Measurements from ENCODE around the gene ADM5. TPM values are rescaled to one million over a fixed set of nuclear protein-coding genes. Genes with fewer than 3 reads are reported as not detected.

ADM5 gene
- total and polyA plus RNA-seq, 2 experiments from 2014 or later = 2.2 to 5.1 TPM

- no peak for TF ChIP-seq CTCF (IDR thresholded peaks at IDR 0.05; ENCODE audit: low read depth, low read length)
- Histone ChIP-seq H3K27me3 (no peaks in the 10 kb centered on the region), H3K9me3 (ENCODE audit: low read depth) (no peaks in the 10 kb centered on the region), H3K4me3 (no peak overlapping the region), H3K36me3 (peaks cover 14% of the 10 kb centered on the region), H3K4me1 (ENCODE audit: low read depth) (peaks cover 21% of the 10 kb centered on the region), H3K27ac (peak overlapping the region; percentile 97)
- no peak for DNase-seq (ENCODE audit: low read depth in 1 of 2, low spot score in 1 of 2)
Measured at GRCh38 chr19:49643466-49643865, 45.9 kb upstream of the ADM5 start.

DNA sequence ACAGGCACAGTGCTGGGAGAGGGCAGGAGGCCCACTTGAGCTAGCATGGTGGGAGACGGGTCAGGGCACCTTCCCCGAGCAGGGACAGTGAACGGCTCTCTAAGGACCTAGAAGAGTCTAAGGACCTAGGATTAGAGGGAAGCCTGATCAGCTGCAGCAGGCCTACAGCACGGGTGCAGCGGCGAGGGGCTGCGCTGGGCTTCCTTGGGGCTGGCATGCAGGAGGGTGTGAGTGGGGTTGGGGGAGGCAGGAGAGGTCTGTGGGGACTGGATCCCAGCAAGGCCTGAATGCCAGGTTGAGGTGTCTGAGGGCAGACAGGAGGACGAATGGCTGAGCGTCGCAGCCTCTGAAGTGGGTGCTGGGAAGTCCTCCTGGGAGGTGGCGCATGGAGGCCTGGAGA, 43.8 kb upstream of the ADM5 start:
- H3K4me1 ChIP-seq (ENCODE audit: low read depth) = peaks cover 17% of the 10 kb centered on the region
- no peak for TF ChIP-seq CTCF (IDR thresholded peaks at IDR 0.05; ENCODE audit: low read depth, low read length)
- no peak overlapping the region for H3K4me3 ChIP-seq
- peaks cover 24% of the 10 kb centered on the region for H3K36me3 ChIP-seq
- no peaks in the 10 kb centered on the region for H3K27me3 ChIP-seq
- no peak overlapping the region for H3K27ac ChIP-seq
- no peaks in the 10 kb centered on the region for H3K9me3 ChIP-seq (ENCODE audit: low read depth)
- no peak for DNase-seq (ENCODE audit: low read depth in 1 of 2, low spot score in 1 of 2)

DNA sequence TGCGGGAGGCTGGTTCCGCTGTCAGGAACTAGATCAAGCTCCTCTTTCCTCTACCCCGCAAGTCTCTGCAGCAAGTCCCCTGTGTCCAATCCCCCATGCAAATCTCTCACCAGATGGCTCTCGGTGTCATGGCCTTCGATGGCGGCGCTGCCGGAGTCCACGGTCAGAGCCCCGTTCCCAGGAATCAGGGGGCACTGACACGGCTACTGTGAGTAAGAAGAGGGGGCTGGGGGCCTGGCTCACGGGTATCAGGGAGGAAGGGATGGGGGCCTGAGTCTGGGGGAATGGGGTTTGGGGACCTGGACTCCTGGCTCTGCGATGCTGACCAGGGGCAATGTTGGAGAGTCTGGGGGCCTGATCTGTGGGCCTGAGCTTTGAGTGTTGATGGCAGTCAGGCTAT, 43.4 kb upstream of the ADM5 start:
- peaks cover 13% of the 10 kb centered on the region for H3K4me1 ChIP-seq (ENCODE audit: low read depth)
- no peaks in the 10 kb centered on the region for H3K9me3 ChIP-seq (ENCODE audit: low read depth)
- H3K4me3 ChIP-seq = no peak overlapping the region
- peaks cover 24% of the 10 kb centered on the region for H3K36me3 ChIP-seq
- H3K27ac ChIP-seq = no peak overlapping the region
- no peaks in the 10 kb centered on the region for H3K27me3 ChIP-seq
- no peak for DNase-seq (ENCODE audit: low read depth in 1 of 2, low spot score in 1 of 2)
- no peak for TF ChIP-seq CTCF (IDR thresholded peaks at IDR 0.05; ENCODE audit: low read depth, low read length)

DNA sequence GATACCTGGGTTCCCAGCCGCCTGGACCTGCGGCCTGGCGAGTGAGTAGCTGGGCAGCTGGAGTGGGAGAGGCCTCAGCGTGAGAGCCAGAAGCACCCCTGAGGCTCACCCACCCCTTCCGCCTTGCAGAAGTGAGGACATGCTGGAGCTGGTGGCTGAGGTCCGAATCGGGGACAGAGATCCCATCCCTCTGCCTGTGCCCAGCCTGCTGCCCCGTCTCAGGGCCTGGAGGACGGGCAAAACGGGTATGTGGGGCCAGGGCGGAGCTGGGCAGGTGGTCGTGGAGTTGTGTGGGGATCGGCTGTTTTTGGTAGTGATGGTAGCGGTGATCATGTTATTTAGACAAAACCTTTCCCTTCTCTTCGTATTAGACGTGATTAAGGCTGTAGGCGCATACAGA, 42.8 kb upstream of the ADM5 start:
- no peak for DNase-seq (ENCODE audit: low read depth in 1 of 2, low spot score in 1 of 2)

GRCh38 chr19:49651029-49651819, 38.2 kb upstream of the ADM5 start:
- no peaks in the 10 kb centered on the region for H3K4me1 ChIP-seq (ENCODE audit: low read depth)
- H3K9me3 ChIP-seq (ENCODE audit: low read depth) = no peaks in the 10 kb centered on the region
- no peak overlapping the region for H3K4me3 ChIP-seq
- H3K27ac ChIP-seq = no peak overlapping the region
- no peak for TF ChIP-seq CTCF (IDR thresholded peaks at IDR 0.05; ENCODE audit: low read depth, low read length)
- no peak for DNase-seq (ENCODE audit: low read depth in 1 of 2, low spot score in 1 of 2)
- H3K27me3 ChIP-seq = no peaks in the 10 kb centered on the region
- H3K36me3 ChIP-seq = peaks cover 50% of the 10 kb centered on the region

More for the DNA sequence above, 42.8 kb upstream of the ADM5 start:
- no peaks in the 10 kb centered on the region for H3K9me3 ChIP-seq (ENCODE audit: low read depth)
- H3K4me3 ChIP-seq = no peak overlapping the region
- H3K4me1 ChIP-seq (ENCODE audit: low read depth) = peaks cover 8% of the 10 kb centered on the region
- H3K36me3 ChIP-seq = peaks cover 24% of the 10 kb centered on the region
- no peak for TF ChIP-seq CTCF (IDR thresholded peaks at IDR 0.05; ENCODE audit: low read depth, low read length)
- no peak overlapping the region for H3K27ac ChIP-seq
- no peaks in the 10 kb centered on the region for H3K27me3 ChIP-seq
